GM18511 (cell line): Measurements from ENCODE around the gene CPNE5.
"Not testable (repeated sequence)": the region's sequence is repeated elsewhere in the genome, so short reads cannot be mapped to it uniquely, and the experiment has no call there.

Experiments
- ATAC-seq: cut with Tn5 transposase; IDR thresholded peaks from one replicate; pipeline ENCODE4 v1.9.1; 2021; ENCODE audit warnings: mild to moderate bottlenecking, moderate library complexity; ENCODE audit not compliant: unreplicated experiment

CPNE5 gene

DNA sequence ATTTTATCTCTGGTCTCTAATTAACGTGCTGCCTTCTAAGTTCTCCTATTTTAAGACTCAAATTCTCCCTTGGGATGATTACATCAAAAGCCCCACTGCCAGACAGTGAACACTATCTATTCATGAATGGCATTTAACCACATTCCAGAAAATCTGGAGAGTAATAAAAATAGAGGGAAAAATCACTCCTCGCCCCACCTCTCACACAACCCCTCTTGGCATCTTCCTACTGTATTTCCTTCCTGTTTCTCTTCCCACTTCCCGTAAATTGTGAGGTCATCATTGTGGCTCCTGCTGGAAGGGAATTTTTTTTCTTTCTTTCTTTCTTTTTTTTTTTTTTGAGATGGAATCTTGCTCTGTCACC, 110.1 kb downstream of the CPNE5 start:
- ATAC-seq = no peak

DNA sequence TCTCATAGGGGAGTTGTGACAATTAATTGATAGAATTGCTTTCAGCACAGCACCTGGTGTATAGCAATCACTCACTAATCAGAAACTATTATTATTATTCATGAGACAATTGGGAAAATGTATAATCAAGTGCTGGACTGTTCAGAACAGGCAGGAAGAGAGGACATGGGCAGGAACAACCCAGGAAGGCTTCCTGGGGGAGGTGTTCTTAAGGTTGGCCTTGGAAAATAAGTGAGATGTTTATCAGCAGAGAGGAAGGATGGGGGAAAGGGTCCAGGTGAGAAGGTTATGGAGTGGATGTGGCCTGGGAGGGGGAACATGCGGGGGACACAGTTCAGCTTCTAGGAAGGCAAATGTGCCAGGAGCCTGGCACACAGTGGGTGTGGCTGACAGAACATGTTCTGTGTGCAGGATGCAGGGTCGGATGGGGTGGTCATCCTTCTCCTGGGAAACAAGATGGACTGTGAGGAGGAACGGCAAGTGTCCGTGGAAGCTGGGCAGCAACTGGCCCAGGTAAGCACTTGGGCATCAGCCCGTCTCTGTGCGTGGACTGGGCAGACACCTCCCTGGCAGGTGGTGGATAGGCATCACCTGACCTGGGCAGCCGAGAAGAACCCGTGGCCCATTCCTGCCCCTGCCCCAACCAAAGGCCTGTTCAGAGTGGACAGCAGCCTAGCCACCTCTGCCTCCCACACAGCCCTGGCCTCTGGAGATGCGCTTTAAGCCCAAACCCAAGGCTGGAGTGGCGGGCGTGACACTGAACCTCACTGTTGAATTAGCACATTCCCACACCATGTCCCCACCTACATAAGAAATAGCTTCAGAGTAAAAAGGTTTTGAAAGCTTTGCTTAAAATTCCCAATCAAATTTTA, 110.7 kb downstream of the CPNE5 start:
- no peak for ATAC-seq

DNA sequence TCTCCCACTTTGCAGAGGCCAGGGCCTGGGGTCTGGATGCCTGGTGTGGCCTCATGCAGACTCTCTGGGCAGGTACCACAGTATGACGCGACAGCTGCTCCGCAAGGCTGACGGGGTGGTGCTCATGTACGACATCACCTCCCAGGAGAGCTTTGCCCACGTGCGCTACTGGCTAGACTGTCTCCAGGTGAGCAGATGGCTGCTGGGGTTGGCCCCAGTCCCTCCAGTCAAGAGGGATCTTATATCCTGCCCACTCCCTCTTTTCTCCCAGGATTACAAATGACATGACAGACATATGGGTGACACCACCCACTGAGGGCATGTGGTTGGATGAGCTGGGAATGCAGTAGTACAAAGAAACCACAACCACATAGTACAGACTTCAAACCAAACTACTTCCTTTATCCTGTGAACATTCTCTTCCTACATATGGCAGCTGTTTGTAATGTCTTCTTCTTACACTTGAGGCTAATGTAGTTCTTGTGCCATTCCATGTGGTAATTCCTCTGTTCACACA, 111.7 kb downstream of the CPNE5 start:
- no peak for ATAC-seq

DNA sequence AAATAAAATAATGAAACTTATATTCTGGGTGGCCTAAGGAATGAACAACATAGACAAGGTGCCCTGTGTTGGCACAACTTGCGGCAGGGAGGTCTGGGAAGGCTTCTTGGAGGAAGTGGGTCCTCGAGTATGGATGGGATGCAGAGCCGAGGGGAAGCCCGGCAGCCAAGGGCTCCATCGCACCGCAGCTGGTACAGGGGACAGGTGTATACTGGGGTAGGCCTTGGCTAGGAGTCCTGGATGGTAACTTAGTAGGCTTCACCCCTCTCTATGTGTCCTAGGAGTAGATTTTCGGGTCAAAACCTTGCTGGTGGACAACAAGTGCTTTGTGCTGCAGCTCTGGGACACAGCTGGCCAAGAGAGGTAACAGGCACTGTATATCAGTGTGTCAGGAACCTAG, 113.7 kb downstream of the CPNE5 start:
- ATAC-seq = no peak

DNA sequence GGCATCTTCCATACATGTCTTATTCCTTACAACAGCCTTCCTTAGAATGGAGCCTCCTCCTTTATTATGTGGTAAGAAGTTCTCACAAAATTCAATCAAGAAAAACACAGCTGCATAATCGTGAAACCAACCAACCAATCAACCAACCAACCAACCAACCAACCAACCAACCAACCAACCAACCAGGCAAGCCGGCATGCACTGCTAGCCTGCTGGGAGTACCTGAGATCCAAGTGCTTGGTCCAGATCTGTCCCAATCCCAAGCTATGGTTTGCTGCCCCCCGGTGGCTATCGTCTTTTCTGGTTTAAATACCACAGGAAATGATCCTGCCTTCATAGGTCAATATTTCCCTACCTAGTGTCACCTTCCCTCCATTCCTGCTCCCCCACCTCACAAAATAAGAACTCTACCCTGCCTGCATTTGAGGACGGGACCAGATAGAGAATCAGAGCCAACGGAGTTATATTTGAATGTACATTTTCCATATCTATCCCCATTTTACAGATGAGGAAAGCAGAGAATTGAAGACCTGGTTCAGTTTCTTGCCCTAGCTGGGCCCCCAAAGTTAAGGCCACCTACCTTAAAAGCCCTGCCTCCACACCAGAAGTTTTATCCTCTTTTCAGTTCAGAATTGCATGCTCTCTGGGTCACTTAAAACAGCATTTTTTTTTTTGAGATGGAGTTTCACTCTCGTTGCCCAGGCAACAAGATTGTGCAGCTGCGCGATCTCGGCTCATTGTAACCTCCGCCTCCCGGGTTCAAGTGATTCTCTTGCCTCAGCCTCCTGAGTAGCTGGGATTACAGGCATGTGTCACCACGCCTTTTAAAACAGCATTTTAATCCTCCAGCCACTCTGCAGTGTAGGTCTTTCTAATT, 114.5 kb downstream of the CPNE5 start:
- no peak for ATAC-seq

DNA sequence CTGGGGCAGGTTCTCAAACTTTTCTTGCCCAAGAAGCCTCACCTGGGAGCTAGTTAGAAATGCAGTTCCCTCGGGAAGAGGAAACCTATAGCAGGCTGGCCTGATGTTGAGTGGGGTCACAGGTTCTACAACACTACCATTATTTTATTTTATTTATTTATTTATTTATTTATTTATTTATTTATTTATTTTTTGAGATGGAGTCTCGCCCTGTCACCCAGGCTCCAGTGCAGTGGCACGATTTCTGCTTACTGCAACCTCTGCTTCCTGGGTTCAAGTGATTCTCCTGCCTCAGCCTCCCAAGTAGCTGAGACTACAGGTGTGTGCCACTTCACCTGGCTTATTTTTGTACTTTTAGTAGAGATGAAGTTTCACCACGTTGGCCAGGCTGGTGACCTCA, 115.3 kb downstream of the CPNE5 start:
- ATAC-seq = not testable (repeated sequence)

DNA sequence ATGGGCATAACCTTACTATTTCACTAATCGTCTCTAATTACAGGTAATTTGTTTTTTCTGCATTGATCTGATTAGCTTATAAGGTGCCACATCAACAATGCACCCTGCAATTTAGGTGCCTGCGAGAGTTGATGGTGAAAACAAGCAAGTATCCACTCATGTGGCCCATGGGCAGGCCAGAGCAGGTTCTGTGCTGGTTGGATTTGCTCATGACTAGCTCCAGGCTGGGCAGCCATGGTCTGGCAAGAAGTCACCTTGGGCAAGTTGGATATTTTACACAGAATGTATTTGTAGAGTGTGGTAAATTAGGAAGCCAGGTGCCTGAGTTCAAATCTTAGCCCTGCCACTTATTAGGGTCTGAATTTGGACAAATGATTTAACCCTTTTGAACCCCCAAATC, 116.4 kb downstream of the CPNE5 start:
- no peak for ATAC-seq

DNA sequence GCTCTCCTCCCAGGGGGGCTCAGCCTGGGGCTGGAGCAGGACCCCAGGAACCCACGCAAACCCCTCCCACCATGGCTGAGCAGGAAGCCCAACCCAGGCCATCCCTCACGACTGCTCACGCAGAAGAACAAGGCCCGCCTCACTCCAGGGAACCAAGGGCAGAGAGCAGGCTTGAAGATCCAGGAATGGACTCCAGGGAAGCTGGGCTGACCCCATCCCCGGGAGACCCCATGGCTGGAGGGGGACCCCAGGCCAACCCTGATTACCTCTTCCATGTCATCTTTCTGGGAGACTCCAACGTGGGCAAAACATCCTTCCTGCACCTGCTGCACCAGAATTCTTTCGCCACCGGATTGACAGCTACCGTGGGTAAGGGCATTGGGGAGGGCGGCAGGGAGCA, 116.9 kb downstream of the CPNE5 start:
- no peak for ATAC-seq

DNA sequence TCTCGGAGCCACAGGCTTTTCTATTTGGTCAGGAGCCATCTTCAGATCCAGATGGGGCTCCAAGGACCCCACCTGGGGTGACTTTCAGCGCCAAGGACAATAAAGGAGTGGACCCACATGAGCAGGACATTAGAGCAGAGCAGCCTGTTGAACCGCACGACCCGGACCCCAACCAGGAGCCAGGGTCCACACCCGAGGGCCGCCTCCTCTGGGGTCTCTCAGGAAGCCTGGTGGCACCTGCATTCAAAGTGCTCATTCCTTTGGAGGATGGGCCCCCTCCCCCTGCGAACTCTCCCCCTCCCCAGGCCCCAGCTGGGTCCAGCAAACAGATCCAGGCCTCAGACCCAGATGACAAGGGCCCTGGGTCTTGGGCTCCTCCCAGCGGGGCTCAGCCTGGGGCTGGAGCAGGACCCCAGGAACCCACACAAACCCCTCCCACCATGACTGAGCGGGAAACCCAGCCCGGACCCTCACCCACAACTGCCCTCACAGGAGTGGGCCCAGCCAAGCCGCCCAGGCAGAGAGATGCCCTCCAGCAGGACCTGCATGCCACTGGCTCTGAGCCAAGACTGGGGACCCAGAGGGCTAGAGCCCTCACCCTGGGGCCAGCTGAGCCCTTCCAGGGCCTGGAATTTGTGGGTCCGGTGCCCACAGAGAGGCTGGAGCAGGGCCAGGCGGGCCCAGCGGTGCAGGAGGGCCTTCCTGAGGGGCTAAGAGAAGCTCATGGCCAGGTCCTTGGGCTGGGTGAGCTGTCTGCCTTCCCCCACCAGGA, 117.7 kb downstream of the CPNE5 start:
- no peak for ATAC-seq

DNA sequence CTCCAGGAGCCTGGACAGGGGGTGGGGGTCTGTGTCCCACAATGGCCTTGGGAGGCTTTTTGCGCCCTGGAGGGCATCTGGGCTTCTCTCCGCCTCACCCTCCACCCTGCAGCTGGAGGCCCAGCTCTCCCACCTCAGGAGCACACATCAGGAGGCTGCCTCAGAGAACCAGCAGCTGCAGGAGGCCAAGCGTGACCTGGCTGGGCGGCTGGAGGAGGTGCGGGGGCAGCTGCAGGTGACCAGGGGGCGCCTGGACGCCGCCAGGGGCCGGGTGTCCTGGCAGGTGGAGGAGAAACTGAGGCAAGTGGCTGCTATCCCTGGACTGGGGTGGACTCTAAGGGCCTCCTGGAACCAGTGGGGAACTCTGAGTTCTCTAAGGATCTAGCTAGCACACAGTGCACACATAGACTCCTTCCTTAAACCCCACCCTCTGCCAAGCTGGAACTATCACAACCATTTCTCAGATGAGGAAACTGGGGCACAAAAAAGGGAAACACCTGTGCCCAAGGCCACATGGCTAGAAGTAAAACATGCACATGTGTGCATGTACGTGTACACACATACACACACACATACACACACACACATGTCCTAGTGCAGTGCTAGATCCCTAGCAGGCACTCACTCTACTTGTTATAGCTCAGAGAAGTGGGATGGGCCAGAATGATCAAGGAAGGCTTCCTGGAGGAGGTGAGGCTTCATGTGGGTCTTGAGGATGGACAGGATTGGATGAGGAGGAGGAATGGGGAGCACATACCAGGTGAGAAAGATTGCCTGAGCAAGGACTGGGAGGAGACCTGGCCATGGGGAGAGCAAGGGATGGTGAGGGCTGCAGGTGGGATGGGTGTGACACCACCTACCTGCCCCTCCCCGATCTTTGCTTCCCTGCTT, 118.7 kb downstream of the CPNE5 start:
- no peak for ATAC-seq

DNA sequence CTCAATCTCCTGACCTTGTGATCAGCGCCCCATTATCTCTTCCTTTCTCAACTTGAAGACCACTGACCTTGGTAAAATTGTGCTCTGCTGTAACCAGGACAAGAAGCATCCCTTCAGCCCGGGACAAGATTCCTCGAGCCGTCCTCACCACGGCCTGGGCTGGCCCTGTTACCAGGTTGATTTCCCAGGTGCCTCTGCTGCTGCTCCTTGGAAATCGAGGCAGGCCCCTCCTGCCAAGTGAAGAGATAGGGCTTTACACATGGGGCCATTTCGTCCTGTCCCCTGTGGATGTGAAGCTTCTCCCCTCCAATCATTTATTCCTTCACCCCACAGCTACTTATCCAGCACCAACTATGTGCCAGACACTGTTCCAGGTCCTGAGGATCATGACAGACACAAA, 120.1 kb downstream of the CPNE5 start:
- no peak for ATAC-seq

DNA sequence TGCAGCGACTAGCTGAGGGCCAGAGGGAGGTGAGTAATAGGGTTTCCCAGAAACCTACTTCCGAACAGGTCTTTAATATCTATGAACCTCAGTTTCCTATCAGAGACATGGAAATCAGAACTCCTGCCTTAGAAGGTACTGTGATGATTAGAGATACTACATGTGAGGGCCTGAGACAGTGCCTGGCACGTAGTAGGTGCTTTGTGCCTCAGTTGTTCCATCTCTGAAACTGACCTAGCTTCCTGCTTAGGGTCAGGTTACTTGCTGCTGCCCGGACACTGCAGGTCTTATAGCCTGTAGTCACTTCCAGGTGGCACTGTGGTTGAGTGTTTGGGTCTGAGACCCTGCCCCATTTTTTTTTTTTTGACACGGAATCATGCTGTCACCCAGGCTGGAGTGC, 120.7 kb downstream of the CPNE5 start:
- ATAC-seq = no peak

DNA sequence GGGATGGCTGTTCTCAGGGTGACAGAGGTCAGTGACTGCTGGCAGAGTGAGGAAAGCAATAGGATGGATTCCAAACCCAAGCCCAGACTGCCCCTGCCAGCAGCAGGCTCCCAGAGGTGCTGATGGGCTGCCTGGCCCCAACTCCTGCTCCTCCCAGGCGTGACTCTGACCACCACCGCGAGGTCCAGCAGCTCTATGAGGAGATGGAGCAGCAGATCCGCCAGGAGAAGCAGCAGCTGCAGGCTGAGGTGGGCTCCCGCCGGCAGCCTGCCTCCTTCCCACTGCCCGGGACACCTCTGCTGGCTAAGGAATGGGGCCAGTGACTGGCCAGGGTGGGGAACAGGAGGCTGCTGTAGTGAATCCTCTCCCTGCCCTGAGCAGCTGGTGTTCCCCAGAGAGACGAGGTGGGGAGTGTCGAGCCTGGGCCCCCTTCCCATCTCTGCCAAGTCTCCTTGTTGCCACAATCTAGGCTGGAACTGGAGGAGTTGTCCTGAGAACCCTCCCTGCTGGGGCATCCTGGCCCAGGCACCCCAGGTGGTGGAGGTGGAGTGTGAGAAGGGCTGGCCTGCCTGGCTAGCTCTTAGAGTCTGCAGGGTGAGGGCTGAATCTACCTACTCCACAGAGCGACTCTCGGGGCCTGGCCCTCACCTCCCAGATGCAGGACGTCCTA, 121.2 kb downstream of the CPNE5 start:
- ATAC-seq = no peak

DNA sequence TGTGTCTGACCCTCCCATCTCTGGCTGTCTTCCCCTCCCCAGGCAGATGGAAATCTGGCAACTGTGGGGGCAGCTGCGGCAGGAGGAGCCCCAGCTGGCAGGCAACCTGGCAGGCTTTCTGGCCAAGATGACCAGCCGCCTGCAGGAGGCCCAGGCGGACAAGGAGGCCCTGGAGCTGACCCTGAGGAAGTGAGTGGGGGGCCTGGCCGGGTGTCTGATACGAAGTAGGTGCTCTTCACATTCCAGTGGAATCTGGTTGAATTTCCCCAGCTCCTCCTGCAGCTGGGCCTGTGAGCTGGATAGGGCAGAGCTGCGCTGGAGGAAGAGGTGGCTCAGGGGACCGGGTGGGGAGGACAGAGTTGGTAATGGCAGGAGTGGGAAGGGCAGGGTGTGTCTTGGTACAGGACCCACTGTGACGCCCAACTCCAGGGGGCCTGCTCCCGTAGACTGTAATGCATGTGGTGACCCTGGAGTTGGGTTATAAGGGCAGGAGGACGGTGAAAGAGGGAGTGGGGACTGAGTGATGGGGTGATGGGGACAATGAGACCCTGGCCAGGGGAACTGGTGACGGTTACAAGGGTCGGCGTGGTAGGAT, 121.9 kb downstream of the CPNE5 start:
- no peak for ATAC-seq

DNA sequence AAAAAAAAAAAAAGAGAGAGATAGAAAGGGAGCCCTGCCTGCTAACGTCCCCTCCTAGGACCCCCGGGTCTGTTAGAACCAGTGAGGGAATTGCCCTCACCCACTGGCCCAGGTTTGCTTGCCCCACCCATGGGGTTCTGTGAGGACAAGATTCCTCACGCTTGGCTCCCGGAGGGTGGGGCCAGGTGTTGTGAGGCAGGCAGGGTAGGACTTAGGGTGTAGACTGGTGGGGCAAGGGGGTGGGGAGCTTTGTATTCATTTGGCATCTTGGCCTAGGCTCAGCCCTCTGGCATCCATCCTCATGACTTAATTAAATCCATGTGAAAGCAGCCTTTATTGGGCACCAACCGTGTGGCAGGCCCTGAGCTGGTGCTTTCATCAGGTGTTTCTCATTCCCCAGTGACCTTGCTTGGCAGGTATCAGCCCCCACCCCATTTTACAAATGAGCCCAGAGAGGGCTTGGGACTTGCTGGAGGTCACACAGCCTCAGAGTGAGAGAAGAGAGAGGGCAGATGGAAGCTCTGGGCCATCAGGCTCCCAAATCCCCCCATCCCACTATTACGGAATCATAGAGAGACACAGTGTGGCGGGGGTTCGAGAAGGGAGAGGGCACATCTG, 122.7 kb downstream of the CPNE5 start:
- ATAC-seq = no peak

DNA sequence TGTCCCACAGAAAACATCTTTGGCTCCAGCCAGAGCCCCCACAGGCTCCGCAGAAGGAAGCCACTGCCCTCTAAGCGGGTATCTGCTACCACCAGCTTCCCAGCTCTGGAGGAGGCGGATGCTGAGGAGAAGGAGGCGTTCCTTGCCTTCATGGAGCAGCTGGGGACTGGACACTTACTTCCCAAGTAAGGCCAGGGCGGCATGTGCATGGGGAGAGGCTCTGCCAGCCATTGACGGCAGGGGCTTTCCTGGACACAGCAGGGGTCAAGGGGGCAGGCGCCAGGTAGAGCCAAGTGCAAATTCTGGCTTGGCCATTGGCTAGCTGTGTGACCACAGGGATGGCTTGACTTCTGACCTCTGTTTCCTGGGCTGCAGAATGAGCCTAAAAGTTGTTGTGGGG, 123.8 kb downstream of the CPNE5 start:
- no peak for ATAC-seq

DNA sequence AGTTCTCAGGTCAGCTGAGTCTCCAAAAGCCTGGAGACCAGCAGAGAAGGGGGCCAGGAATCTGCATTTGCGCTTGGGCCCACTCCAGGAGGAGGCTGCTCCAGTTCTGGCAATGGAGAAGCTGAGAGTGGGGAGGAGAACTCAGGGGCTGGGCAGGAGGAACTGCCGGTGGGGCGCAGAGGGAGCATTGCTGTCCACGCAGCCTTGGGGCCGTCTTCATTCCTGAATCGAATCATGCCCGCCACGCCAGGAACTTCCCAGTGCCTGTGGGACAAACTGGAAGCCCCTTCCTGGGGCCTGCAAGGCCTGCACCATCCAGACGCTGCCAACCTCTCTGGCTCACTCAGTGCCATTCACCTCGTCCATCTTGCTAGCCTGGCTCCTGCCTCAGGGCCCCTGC, 124.7 kb downstream of the CPNE5 start:
- ATAC-seq = no peak

DNA sequence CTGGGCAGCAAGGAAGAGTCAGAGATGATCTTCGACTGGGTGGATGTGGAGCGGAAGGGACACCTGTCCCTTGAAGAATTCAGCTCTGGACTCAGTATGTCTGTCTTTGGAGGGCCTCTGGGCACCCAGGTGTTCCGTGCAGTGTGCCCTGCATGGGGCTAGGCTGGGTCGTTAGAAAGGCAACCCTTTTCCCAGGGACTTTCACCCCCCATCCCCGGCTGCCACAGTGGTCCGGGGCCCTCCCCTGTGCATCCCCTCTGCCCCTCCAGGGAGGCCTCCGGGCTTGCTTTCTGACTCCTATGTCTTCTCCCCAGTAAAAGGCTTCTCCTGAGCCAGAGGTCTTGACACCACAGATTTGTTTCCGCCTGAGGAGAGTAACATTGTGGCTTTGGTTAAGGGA, 125.4 kb downstream of the CPNE5 start:
- no peak for ATAC-seq

DNA sequence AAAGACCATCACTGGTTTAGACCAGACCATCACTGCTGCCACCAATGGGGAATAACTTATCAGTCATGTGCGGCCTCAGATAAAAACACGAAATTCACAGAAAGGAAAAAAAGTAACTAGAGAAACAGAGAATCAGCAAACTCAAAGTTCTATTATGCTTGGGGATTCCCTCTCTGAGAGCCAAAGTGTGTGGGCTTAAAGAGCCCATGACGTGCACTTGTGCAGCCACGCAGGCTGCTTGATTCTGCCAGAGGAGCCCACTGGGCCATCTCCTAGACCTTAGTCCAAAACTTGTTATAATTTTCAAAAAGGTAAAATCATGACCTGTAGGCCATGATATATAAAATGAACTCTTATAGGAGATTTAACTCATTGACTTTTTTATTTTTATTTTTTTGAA, 126.4 kb downstream of the CPNE5 start:
- ATAC-seq = no peak
